Measurements from ENCODE around the gene SMG7. TPM values are rescaled to one million over a fixed set of nuclear protein-coding genes. Genes with fewer than 3 reads are reported as not detected.

SMG7 gene
- total RNA-seq, 1 donor from 2014 or later: 41.4 TPM

DNA sequence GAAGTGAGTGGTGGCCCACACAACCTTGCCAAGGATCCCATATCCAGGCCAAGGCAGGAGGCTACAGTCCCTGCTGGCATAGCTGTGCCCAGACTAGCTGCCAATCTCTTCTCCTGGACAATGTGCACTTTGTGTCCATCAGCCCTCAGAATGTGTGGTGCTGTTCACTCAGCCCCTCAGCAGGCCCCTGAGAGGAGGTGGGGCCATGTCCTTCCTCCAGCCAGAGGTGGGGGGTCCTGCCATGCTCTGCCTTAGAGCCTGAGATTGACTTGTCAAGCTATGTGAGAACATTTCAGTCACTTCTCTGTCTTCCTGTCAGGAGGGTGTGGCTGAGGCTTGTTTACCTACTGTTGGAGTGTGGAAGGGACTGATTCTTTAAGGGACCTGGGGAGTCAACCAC is 116.5 kb downstream of the SMG7 start:
- Mint-ChIP-seq H3K27ac (ENCODE audit: unreplicated experiment) (no peak overlapping the region), H3K36me3 (ENCODE audit: unreplicated experiment) (no peaks in the 10 kb centered on the region), H3K27me3 (ENCODE audit: unreplicated experiment) (peaks cover 5% of the 10 kb centered on the region), H3K4me1 (ENCODE audit: unreplicated experiment) (no peaks in the 10 kb centered on the region), H3K4me3 (ENCODE audit: unreplicated experiment) (no peak overlapping the region), H3K9me3 (ENCODE audit: unreplicated experiment) (no peaks in the 10 kb centered on the region)
- TF ChIP-seq, protein P1, sequence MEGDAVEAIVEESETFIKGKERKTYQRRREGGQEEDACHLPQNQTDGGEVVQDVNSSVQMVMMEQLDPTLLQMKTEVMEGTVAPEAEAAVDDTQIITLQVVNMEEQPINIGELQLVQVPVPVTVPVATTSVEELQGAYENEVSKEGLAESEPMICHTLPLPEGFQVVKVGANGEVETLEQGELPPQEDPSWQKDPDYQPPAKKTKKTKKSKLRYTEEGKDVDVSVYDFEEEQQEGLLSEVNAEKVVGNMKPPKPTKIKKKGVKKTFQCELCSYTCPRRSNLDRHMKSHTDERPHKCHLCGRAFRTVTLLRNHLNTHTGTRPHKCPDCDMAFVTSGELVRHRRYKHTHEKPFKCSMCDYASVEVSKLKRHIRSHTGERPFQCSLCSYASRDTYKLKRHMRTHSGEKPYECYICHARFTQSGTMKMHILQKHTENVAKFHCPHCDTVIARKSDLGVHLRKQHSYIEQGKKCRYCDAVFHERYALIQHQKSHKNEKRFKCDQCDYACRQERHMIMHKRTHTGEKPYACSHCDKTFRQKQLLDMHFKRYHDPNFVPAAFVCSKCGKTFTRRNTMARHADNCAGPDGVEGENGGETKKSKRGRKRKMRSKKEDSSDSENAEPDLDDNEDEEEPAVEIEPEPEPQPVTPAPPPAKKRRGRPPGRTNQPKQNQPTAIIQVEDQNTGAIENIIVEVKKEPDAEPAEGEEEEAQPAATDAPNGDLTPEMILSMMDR (IDR thresholded peaks at IDR 0.05): no peak
- DNase-seq (ENCODE audit: extremely low spot score, unreplicated experiment): no peak

DNA sequence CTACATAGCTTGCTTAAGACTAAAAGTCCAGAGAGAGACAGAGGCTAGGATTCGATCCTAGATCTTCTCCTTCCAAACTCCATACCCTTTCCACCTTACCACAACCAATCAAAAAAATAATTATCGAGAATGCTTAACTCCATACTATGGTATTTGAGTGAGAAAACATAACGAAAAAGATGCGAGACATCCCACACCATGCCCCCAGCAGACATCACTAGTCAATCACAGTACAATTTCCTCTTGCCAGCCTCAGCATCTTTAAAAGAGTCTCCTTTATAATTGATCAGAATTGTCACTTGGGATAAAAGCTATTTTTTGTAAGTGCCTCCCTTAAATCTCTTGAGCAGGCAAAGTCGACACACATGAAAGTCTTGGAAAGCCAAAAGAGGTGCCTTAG is 117.1 kb downstream of the SMG7 start:
- TF ChIP-seq, protein P1 (IDR thresholded peaks at IDR 0.05): no peak
- DNase-seq (ENCODE audit: extremely low spot score, unreplicated experiment): no peak
- no peaks in the 10 kb centered on the region for H3K9me3 Mint-ChIP-seq (ENCODE audit: unreplicated experiment)
- peaks cover 5% of the 10 kb centered on the region for H3K27me3 Mint-ChIP-seq (ENCODE audit: unreplicated experiment)
- no peaks in the 10 kb centered on the region for H3K4me1 Mint-ChIP-seq (ENCODE audit: unreplicated experiment)
- H3K27ac Mint-ChIP-seq (ENCODE audit: unreplicated experiment): no peak overlapping the region
- no peaks in the 10 kb centered on the region for H3K36me3 Mint-ChIP-seq (ENCODE audit: unreplicated experiment)
- H3K4me3 Mint-ChIP-seq (ENCODE audit: unreplicated experiment): no peak overlapping the region

DNA sequence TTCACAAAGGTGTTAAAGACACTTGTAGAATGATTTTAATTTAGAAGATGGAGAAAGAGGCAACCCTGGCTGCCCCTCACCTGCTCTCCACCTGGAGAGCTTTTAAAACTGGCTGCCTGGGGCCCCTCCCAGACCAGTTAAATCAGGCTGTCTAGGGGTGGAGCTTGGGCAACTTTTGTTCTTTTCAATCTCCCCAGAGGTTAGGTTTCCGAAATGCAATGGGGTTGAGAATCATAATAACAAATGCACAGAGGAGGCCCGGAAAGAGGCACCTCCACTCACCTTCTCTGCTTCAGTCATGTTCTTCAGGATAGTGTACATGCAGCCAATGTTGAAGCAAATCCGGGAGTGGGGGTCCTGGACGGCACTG is 117.6 kb downstream of the SMG7 start:
- Mint-ChIP-seq H3K4me1 (ENCODE audit: unreplicated experiment) (no peaks in the 10 kb centered on the region), H3K27me3 (ENCODE audit: unreplicated experiment) (peaks cover 5% of the 10 kb centered on the region), H3K4me3 (ENCODE audit: unreplicated experiment) (no peak overlapping the region), H3K9me3 (ENCODE audit: unreplicated experiment) (no peaks in the 10 kb centered on the region), H3K27ac (ENCODE audit: unreplicated experiment) (no peak overlapping the region), H3K36me3 (ENCODE audit: unreplicated experiment) (no peaks in the 10 kb centered on the region)
- TF ChIP-seq, protein P1 (IDR thresholded peaks at IDR 0.05): no peak
- DNase-seq (ENCODE audit: extremely low spot score, unreplicated experiment): no peak

DNA sequence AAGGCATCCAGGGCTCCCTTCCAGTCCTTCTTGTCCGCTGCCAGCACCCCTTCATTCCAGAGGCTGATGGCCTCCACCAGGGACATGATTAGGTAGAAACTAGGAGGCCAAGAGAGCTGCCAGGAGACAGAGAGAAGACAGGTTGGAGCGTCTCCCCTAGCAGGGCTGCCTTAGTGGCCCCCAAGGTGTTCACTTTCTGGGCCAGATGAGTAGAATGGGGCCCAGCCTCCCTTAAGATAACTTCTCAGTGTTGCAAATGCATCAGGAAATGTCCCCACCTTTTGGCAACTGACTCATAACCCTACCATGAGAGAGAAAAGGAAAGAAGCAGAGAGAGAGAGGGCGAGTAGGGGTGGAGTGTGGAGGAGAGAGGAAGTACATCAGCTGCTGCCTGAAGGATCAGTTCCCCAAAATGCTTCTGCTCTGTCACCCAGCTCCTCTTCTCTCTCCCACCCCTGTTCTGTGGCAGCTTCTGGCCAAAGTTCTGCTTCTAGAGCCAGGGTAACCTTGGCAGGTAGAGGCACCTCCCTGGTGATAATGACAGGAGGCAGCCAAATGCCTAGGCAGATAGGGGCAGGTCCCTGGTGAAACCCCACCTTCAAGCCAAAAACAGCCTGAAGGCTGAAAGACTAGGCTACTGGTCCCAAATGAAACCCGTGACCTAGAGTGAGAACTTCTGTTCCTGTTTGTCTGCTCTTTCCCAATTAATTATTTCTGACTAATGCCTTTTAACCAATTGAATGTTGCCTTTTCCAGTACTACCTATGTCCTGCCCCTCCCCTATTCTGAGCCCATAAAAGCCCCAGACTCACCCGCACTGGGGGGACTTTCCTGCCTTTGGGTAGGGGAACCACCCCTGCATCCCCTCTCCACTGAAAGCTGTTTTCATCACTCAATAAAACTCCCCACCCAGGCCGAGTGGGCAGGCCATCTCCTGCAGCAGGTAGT is 118.2 kb downstream of the SMG7 start, which contains the start of gene NCF2:
NCF2 (minus strand) TSS at position 216 of the 948 bp plus-strand sequence; CDS start at position 86, 130 bp downstream.
- Mint-ChIP-seq H3K27ac (ENCODE audit: unreplicated experiment) (no peak within 1 kb of the TSS), H3K36me3 (ENCODE audit: unreplicated experiment) (no peaks in the 10 kb centered on the region), H3K4me3 (ENCODE audit: unreplicated experiment) (no peak within 1 kb of the TSS), H3K4me1 (ENCODE audit: unreplicated experiment) (no peaks in the 10 kb centered on the region), H3K27me3 (ENCODE audit: unreplicated experiment) (peaks cover 5% of the 10 kb centered on the region), H3K9me3 (ENCODE audit: unreplicated experiment) (no peaks in the 10 kb centered on the region)
- TF ChIP-seq, protein P1 (IDR thresholded peaks at IDR 0.05): no peak
- no peak for DNase-seq (ENCODE audit: extremely low spot score, unreplicated experiment)

DNA sequence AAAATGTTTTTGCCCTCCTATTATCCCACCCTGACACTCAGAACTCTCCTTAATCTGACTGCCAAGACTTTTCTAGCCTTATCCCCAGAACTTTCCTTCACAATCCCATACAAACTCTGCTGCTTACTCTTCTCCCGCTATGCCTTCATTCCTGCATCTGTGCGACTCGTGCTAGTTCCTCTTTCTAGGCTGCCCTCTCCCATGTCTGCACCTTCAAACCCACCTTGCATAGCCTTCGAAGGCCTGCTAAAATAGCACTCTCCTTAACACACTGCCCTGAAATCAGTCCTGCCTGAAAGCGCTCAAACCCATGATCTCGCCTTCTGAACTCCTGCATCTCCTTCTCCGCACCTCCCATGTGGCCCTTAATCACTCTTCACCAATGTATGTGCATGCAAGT is 120.4 kb downstream of the SMG7 start:
- no peak for DNase-seq (ENCODE audit: extremely low spot score, unreplicated experiment)
- Mint-ChIP-seq H3K27ac (ENCODE audit: unreplicated experiment) (no peak overlapping the region), H3K36me3 (ENCODE audit: unreplicated experiment) (no peaks in the 10 kb centered on the region), H3K4me1 (ENCODE audit: unreplicated experiment) (peaks cover under 1% of the 10 kb centered on the region), H3K27me3 (ENCODE audit: unreplicated experiment) (peaks cover 11% of the 10 kb centered on the region), H3K4me3 (ENCODE audit: unreplicated experiment) (no peak overlapping the region), H3K9me3 (ENCODE audit: unreplicated experiment) (no peaks in the 10 kb centered on the region)
- TF ChIP-seq, protein P1 (IDR thresholded peaks at IDR 0.05): no peak

All from osteocyte (in vitro differentiated cells).